ENCODE measurements around the gene CDC25B.
"Not testable (repeated sequence)": the region's sequence is repeated elsewhere in the genome, so short reads cannot be mapped to it uniquely, and the experiment has no call there.

The CDC25B gene

GRCh38 chr20:3786665-3787323 lies 9.3 kb upstream of the CDC25B start, which contains the start of gene CENPB:
Gene CENPB, minus strand, starts transcription at chr20:3786740. Its CDS starts 257 bp downstream, at chr20:3786483.
- peak; percentile 86 for TF ChIP-seq CTCF (IDR thresholded peaks at IDR 0.05; ENCODE audit: extremely low read depth, missing control alignments)
- DNase-seq (ENCODE audit: low spot score), result peak; percentile 99

- no peak for TF ChIP-seq CTCF (IDR thresholded peaks at IDR 0.05; ENCODE audit: extremely low read depth, missing control alignments)
- no peak for DNase-seq (ENCODE audit: low spot score)
These were observed 8.6 kb upstream of the CDC25B start for GRCh38 chr20:3787324-3788014.

- TF ChIP-seq CTCF (IDR thresholded peaks at IDR 0.05; ENCODE audit: extremely low read depth, missing control alignments), result no peak
- DNase-seq (ENCODE audit: low spot score), result no peak
These were observed 7.4 kb upstream of the CDC25B start for GRCh38 chr20:3788685-3789155.

GRCh38 chr20:3789201-3789600 lies 6.9 kb upstream of the CDC25B start:
- not testable (repeated sequence) for DNase-seq (ENCODE audit: low spot score)

- DNase-seq (ENCODE audit: low spot score), result not testable (repeated sequence)
These were observed 1.9 kb upstream of the CDC25B start for GRCh38 chr20:3794168-3794567.

- TF ChIP-seq CTCF (IDR thresholded peaks at IDR 0.05; ENCODE audit: extremely low read depth, missing control alignments), result no peak
- no peak for DNase-seq (ENCODE audit: low spot score)
These were observed 1.2 kb upstream of the CDC25B start for GRCh38 chr20:3794701-3795420.

- no peak for TF ChIP-seq CTCF (IDR thresholded peaks at IDR 0.05; ENCODE audit: extremely low read depth, missing control alignments)
- DNase-seq (ENCODE audit: low spot score), result no peak
These were observed 541 bp downstream of the CDC25B start for GRCh38 chr20:3796477-3797225.

GRCh38 chr20:3797226-3797545 lies 1.1 kb downstream of the CDC25B start:
- TF ChIP-seq CTCF (IDR thresholded peaks at IDR 0.05; ENCODE audit: extremely low read depth, missing control alignments), result no peak

More at GRCh38 chr20:3797226-3797545, 1.1 kb downstream of the CDC25B start:
- DNase-seq (ENCODE audit: low spot score), result no peak
